ENCODE results near the gene TRAPPC11.

DNA sequence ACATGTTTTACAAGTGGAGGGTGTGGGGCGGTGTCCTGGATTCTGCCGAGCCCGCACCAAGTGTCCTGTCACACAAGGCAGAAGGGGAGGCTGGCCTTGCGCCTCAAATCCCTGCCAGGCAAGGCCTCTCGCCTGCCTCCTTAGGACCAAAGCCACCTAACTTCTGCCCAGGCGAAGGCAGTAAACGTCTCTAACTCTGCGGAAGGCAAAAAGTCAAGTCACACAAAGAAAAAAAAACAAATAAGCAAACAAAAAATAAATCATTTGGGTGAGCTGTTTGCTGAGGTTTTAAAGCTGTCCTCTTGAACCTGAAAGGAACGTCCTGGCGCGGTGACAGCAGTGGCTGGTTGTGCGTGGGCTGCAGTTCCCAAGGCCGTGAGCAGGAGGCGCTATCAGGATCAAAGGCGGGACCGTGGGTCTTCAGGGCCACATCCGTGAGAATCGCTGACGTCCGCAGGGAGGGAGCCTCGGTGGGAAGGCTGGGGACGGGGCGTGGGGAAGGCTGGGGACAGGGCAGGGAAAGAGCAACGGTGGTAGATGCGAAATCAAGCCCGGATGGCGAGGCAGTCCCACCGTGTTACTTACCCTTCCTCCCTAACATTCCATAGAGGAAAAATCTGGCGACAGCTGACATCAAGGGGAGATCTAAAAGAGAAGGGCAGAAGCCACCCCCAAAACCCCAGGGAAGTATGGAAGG lies 99.1 kb downstream of the TRAPPC11 start:
- TF ChIP-seq POLR2A (IDR thresholded peaks at IDR 0.05) = no peak
- no peak for TF ChIP-seq CTCF (IDR thresholded peaks at IDR 0.05)

Data from thyroid gland (tissue), 4 donors.